Measurements from ENCODE around the gene MYOC.
A peak's percentile ranks its signal among the peaks of the same experiment; 100 is the strongest.

MYOC gene

DNA sequence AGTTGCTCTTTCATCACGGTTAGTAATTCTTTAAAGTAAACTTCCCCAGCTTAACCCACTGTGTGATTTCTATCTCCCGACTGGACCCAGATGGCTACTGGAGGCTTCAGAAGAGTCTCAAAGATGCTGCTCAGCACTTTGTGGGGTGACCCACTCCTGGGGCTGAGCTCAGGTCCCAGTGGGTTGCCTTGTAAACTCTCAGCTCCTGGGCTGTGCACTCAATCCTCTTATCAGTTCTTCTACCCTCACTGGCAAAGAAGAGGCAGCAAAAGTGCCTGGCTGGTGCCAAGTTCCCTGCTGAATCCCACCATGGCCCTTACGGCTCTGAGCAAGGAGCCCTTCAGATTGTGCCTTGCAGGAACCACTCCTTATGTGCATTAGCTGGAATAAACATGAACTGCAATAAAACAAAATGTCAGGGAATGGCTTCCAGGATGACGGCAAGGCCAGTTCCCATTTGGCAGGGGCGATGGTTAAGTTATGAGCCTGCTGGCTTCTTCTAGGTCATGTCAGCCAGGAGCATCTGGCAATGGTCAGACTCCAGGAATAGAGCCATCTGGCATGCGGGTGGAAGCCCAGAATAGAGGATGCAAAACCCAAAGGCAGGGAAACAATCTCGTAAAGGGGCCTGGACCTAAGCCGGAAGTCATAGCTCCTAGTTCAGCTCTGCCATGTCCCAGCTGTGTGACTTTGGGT, 6.8 kb downstream of the MYOC start:
- no peak overlapping the region for H3K4me3 ChIP-seq (ENCODE audit: low read depth, low read length)
- TF ChIP-seq, protein P1, sequence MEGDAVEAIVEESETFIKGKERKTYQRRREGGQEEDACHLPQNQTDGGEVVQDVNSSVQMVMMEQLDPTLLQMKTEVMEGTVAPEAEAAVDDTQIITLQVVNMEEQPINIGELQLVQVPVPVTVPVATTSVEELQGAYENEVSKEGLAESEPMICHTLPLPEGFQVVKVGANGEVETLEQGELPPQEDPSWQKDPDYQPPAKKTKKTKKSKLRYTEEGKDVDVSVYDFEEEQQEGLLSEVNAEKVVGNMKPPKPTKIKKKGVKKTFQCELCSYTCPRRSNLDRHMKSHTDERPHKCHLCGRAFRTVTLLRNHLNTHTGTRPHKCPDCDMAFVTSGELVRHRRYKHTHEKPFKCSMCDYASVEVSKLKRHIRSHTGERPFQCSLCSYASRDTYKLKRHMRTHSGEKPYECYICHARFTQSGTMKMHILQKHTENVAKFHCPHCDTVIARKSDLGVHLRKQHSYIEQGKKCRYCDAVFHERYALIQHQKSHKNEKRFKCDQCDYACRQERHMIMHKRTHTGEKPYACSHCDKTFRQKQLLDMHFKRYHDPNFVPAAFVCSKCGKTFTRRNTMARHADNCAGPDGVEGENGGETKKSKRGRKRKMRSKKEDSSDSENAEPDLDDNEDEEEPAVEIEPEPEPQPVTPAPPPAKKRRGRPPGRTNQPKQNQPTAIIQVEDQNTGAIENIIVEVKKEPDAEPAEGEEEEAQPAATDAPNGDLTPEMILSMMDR (IDR thresholded peaks at IDR 0.05; ENCODE audit: low read depth, low read length): no peak

DNA sequence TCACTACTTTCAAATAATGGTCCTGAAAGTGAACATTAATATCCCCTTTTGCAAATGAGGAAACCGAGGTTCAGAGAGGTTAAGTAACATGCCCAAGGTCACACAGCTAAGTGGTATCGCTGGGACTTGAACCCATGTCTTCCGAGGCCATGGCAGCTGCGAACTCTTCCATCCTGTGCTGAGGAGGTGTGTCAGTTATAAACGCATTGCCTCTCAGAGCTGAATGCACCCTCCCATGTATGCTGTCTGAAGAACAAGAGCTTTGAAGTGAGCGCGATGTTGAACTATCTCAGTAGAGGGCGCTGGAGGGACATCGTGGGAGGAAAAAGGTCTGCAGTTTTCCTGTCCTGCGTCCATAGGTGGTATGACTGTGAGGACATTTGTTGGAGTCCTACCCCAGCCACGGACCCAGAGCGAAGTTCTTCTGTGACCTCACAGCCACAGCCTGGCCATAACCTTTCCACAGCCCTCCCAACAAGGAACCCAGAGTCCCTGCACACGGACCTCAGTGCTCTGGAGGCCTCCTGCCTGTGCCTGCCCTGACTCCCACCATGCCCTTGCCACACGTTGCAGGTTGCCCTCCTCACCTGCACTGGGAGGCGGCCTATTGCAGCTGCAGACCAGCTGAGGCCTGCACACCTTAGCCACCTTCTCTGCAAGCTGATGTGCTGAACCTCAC, 7.5 kb downstream of the MYOC start:
- TF ChIP-seq, protein P1 (IDR thresholded peaks at IDR 0.05; ENCODE audit: low read depth, low read length): peak; percentile 85
- H3K4me3 ChIP-seq (ENCODE audit: low read depth, low read length): no peak overlapping the region

DNA sequence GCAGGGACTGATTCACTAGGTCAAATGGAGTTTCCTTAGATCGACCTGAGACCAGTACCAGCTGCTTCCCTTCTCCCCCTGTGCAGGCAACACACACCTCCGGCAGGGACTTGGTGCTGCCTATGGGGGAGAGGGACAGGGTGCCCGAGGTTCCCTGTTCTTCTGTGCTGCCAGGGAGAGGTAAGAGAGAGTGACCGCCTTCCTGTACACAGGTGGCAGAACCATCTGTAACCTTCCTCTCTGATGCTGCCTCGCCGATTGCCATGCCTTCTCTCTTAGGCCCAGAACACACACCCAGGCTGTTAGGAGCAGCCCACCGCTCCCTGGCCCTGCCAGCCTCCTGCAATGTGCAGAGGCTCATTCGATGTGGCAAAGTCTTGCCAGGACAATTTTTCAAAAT, 9.3 kb downstream of the MYOC start:
- no peak overlapping the region for H3K4me3 ChIP-seq (ENCODE audit: low read depth, low read length)
- TF ChIP-seq, protein P1 (IDR thresholded peaks at IDR 0.05; ENCODE audit: low read depth, low read length): no peak

DNA sequence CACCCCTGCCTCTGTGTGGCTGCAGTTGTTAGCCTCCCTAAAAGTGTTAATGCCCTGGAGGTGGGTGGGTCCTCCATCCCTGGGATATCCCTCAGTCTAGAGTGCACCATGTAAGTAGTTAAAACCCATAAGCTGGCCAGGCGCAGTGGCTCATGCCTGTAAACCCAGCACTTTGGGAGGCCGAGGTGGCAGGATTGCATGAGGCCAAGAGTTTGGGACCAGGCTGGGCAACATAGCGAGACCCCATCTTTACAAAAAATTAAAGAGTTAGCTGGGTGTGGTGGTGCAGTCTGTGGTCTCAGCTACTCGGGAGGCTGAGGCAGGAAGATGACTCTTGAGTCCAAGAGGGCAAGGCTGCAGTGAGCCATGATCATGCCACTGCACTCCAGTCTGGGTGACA, 10.3 kb downstream of the MYOC start:
- H3K4me3 ChIP-seq (ENCODE audit: low read depth, low read length): no peak overlapping the region
- TF ChIP-seq, protein P1 (IDR thresholded peaks at IDR 0.05; ENCODE audit: low read depth, low read length): no peak

DNA sequence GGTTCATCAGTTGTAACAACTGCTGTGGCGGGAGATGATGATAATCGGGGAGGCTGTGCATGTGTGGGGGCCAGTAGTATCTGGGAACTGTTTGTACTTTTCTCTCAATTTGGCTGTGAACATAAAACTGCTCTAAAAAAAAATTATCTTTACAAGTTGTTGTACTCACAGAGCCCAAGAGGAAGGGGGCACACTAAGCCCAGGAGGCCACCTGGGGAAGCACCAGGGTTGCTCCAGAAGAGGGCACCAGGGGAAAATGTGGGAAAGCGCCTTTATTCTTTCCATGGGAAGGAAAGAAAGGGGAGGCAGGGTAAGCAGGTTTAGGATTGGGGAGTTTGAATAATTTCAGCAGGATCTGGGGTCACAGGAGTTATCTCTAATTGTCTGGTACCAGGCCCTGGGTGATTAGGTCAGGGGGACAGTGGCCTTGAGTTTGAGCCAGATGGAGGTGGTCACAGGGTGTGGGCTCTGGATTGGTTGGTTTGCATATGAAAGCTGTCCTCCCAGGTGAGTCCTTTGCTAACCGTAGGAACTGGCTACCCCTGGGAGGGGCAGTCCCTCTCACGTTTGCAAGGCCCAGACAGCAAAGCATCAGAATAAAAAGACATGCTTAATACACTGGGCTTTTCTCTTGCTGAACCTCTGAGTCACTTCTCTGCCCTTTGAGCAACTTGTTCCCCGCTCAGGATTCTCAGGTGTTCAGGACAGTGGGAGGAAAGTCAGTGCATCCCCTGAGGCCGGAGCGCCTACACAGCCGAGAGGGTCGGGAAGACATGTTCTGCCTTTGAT, 11.2 kb downstream of the MYOC start:
- no peak overlapping the region for H3K4me3 ChIP-seq (ENCODE audit: low read depth, low read length)
- TF ChIP-seq, protein P1 (IDR thresholded peaks at IDR 0.05; ENCODE audit: low read depth, low read length): no peak

DNA sequence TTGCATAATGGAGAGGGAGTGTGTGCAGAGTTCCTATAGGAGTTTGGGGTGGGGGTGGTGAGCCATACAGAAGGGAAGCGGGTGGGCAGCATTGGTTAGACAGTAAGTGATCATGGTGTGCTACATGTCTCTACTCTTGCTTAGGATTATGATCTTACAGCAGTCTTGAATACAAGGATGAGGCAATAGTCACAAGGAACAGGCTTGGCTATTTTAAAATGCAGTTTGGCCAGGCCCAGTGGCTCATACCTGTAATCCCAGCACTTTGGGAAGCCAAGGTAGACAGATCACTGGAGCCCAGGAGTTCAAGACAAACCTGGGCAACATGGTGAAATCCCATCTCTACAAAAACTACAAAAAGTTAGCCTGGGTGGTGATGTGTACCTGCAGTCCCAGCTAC, 12.3 kb downstream of the MYOC start:
- H3K4me3 ChIP-seq (ENCODE audit: low read depth, low read length): no peak overlapping the region

More for the DNA sequence above, 12.3 kb downstream of the MYOC start:
- TF ChIP-seq, protein P1 (IDR thresholded peaks at IDR 0.05; ENCODE audit: low read depth, low read length): no peak

Measured in WI38 (cell line).